Endothelial cell of umbilical vein (primary cell): Measurements from ENCODE around the gene RNF169. TPM values are rescaled to one million over a fixed set of nuclear protein-coding genes. Genes with fewer than 3 reads are reported as not detected.
A peak's percentile ranks its signal among the peaks of the same experiment; 100 is the strongest.

Source experiments
- BruUV-seq: library from RNA; stranded (reverse); fragments of 400-500 nt; replicated peaks from 2 replicates; lab custom pipeline; 2021; lab: Mats Ljungman, UMichigan
- CTCF ChIA-PET: fragments of 300-600, 350-600 bp; sonication (Branson Sonifier 250); formaldehyde crosslinking; loops from one replicate; lab custom pipeline; 2021; ENCODE audit warnings: antibody characterized with exemption, inconsistent platforms; lab: Charles Lee
- POLR2A ChIA-PET: fragments of 300-600, 350-600 bp; sonication (Branson Sonifier 250); formaldehyde crosslinking; loops from one replicate; lab custom pipeline; 2021; ENCODE audit warnings: antibody characterized with exemption, inconsistent platforms; lab: Charles Lee
- DNase-seq: peaks from one replicate; pipeline ENCODE4 v3.0.0-alpha.2; 2011; ENCODE audit warnings: low read depth, low spot score
- FAIRE-seq: peaks from 2 replicates; lab custom pipeline; 2011; peaks lifted over from hg19 to GRCh38; lab: Jason Lieb, UNC
- H2AFZ ChIP-seq: 2 replicates; pipeline ENCODE4 v1.6.0; 2012; ENCODE audit warnings: low read depth, low read length, control low read depth, inconsistent platforms
- H3K27ac ChIP-seq: 2 replicates; pipeline ENCODE4 v1.5.1; 2011; ENCODE audit warnings: low read depth, mild to moderate bottlenecking, control low read depth, low read length, moderate library complexity; ENCODE audit not compliant: insufficient read depth
- H3K27me3 ChIP-seq, 2 experiments: 2 replicates each; pipeline versions ENCODE4 v1.6.0 to v1.6.1; 2011; ENCODE audit warnings: low read length in 2 of 2, mixed read lengths in 1 of 2; ENCODE audit not compliant: control insufficient read depth in 2 of 2, insufficient read depth in 2 of 2
- H3K36me3 ChIP-seq, 2 experiments: 2 replicates in 1 of 2; 3 replicates in 1 of 2; pipeline ENCODE4 v1.5.1; 2011; ENCODE audit warnings: low read length in 2 of 2, mild to moderate bottlenecking in 1 of 2, moderate library complexity in 1 of 2; ENCODE audit not compliant: control insufficient read depth in 2 of 2, insufficient read depth in 2 of 2; ENCODE audit errors: extremely low read depth in 1 of 2
- H3K4me1 ChIP-seq: 3 replicates; pipeline ENCODE4 v1.5.1; 2011; ENCODE audit warnings: mild to moderate bottlenecking, low read length; ENCODE audit not compliant: control insufficient read depth, insufficient read depth; ENCODE audit errors: extremely low read depth
- H3K4me2 ChIP-seq: 2 replicates; pipeline ENCODE4 v1.6.1; 2011; ENCODE audit warnings: low read length, control low read depth, mixed read lengths; ENCODE audit not compliant: insufficient read depth
- H3K4me3 ChIP-seq, 3 experiments: fragments of 200-600 bp in 1 of 3; sonication (generic), shearing (Covaris generic) in 1 of 3; replicated peaks in 1 of 3; 2 replicates each; pipeline ENCODE4 v1.5.1; 2011 to 2016; ENCODE audit warnings: control low read depth in 3 of 3, low read length in 3 of 3, mild to moderate bottlenecking in 2 of 3, inconsistent platforms in 1 of 3, low read depth in 1 of 3, moderate library complexity in 1 of 3; ENCODE audit not compliant: insufficient read depth in 1 of 3
- H3K79me2 ChIP-seq: 2 replicates; pipeline ENCODE4 v1.6.0; 2012; ENCODE audit warnings: low read length, inconsistent platforms; ENCODE audit not compliant: control insufficient read depth, insufficient read depth
- H3K9ac ChIP-seq: replicated peaks from 2 replicates; pipeline ENCODE3; 2011; ENCODE audit warnings: low read length, control low read depth; ENCODE audit not compliant: insufficient read depth; ENCODE audit errors: extremely low read depth
- H3K9me1 ChIP-seq: replicated peaks from 3 replicates; pipeline ENCODE4 v1.6.0; 2011; ENCODE audit warnings: mild to moderate bottlenecking, low read length; ENCODE audit not compliant: control insufficient read depth, insufficient read depth; ENCODE audit errors: extremely low read depth
- H3K9me3 ChIP-seq: replicated peaks from 2 replicates; pipeline ENCODE4 v1.5.1; 2012; ENCODE audit warnings: low read length, inconsistent platforms; ENCODE audit not compliant: control insufficient read depth, insufficient read depth
- H4K20me1 ChIP-seq: replicated peaks from 2 replicates; pipeline ENCODE3; 2011; ENCODE audit warnings: mild to moderate bottlenecking, low read length; ENCODE audit not compliant: control insufficient read depth, insufficient read depth; ENCODE audit errors: extremely low read depth
- GATA2 ChIP-seq: IDR thresholded peaks from 2 replicates; pipeline ENCODE4 v1.7.0; 2011; ENCODE audit warnings: low read depth, mild to moderate bottlenecking, moderate library complexity, mixed read lengths, low read length; ENCODE audit not compliant: insufficient read length, insufficient read depth
- POLR2AphosphoS5 ChIP-seq: IDR thresholded peaks from 2 replicates; pipeline ENCODE4 v1.6.1; 2012; ENCODE audit warnings: low read depth, mild to moderate bottlenecking, control low read depth, low read length, moderate library complexity; ENCODE audit not compliant: insufficient read depth
- dilution Hi-C: fragments of 300-500 bp; cut with MboI; formaldehyde crosslinking; loops from one replicate; pipeline ENCODE4 v1.15.0; 2019; ENCODE audit warnings: low sequenced_read_pairs; ENCODE audit not compliant: extremely low pct_ligation_motif_present
- intact Hi-C: fragments of 100-400 bp; cut with micrococcal nuclease; formaldehyde crosslinking; loops from one replicate; pipeline ENCODE4 v1.10.0; 2022
- polyA plus RNA-seq, 4 experiments: library from polyadenylated mRNA; depleted of rRNA in 3 of 4; stranded (reverse) in 3 of 4; unstranded in 1 of 4; fragments of >200 nt; gene quantifications; 2 replicates each; pipeline versions ENCODE4 v1.2.1 to v1.2.3, GENCODE V29; 2011 to 2012; ENCODE audit warnings: missing spikeins in 1 of 4
- total RNA-seq: library from RNA; stranded (reverse); gene quantifications from 2 replicates; pipeline ENCODE4 v1.2.3, GENCODE V29; 2021
- TF ChIP-seq, protein P1 (sequence below), 2 donors: IDR thresholded peaks; 1 replicate in 1 of 2; 2 replicates in 1 of 2; pipeline ENCODE4 v1.5.1; 2011; ENCODE audit warnings: low read length in 2 of 2, mild to moderate bottlenecking in 2 of 2, moderate library complexity in 2 of 2, control low read depth in 1 of 2, inconsistent platforms in 1 of 2, low read depth in 1 of 2; ENCODE audit not compliant: insufficient read depth in 1 of 2; ENCODE audit errors: extremely low read depth in 1 of 2

The RNF169 gene
- total and polyA plus RNA-seq, 2 donors (not counting 3 experiments of a cell fraction or from before 2014, with no cell fraction given), result 5.8 to 21.3 TPM

DNA sequence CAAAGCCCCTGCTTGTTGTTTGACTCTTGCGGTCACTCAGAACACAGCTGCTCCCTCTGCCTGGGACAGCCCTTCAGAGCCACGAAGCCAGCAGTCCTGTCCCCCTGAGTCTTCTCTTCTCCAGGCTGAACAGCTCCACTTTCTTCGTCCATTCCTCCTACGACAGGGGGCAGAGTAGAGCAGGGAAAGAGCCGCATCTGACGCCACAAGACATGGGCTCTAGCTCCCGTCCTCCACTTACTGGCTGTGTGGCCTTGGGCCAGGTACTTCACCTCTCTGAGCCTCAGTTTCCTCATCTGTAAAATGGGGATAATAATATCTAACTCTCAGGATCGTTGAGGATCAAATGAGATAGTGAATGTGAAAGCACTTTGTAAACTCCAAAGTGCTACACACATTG, 47.3 kb upstream of the RNF169 start:
- H3K36me3 ChIP-seq, result no peaks in the 10 kb centered on the region
- H3K9me1 ChIP-seq, result no peaks in the 10 kb centered on the region
- no peak overlapping the region for H3K27ac ChIP-seq
- ChIA-PET POLR2A (interaction anchor here (0.6 kb wide), 1 partner anchor 15 kb away, joined by 3 read pairs; no protein-coding TSS in a partner anchor), CTCF (interaction anchor here (0.6 to 7.1 kb wide), 24 partner anchors 8 to 540 kb away, joined by 3 to 191 read pairs (median 8); partner anchors contain the start of gene RNF169)
- no TSS peak for BruUV-seq
- no peak overlapping the region for H3K4me2 ChIP-seq
- H3K4me1 ChIP-seq, result peaks cover 12% of the 10 kb centered on the region
- H3K27me3 ChIP-seq, result no peaks in the 10 kb centered on the region
- FAIRE-seq (peak; percentile 57), DNase-seq (no peak)
- H3K4me3 ChIP-seq, result no peak overlapping the region
- no peak overlapping the region for H2AFZ ChIP-seq
- no peaks in the 10 kb centered on the region for H3K79me2 ChIP-seq
- intact Hi-C loops, result no loop called here
- dilution Hi-C loops, result loop anchor here (25.0 kb wide), 1 partner anchor 161 kb away; no protein-coding TSS in a partner anchor
- no peak for TF ChIP-seq POLR2AphosphoS5
- TF ChIP-seq, protein P1, sequence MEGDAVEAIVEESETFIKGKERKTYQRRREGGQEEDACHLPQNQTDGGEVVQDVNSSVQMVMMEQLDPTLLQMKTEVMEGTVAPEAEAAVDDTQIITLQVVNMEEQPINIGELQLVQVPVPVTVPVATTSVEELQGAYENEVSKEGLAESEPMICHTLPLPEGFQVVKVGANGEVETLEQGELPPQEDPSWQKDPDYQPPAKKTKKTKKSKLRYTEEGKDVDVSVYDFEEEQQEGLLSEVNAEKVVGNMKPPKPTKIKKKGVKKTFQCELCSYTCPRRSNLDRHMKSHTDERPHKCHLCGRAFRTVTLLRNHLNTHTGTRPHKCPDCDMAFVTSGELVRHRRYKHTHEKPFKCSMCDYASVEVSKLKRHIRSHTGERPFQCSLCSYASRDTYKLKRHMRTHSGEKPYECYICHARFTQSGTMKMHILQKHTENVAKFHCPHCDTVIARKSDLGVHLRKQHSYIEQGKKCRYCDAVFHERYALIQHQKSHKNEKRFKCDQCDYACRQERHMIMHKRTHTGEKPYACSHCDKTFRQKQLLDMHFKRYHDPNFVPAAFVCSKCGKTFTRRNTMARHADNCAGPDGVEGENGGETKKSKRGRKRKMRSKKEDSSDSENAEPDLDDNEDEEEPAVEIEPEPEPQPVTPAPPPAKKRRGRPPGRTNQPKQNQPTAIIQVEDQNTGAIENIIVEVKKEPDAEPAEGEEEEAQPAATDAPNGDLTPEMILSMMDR (IDR thresholded peaks at IDR 0.05; ENCODE audit: extremely low read depth in 1 of 2, insufficient read depth in 1 of 2, low read depth in 1 of 2, low read length in 2 of 2), result peak in 1 of 2 donors; percentile 19
- H4K20me1 ChIP-seq, result no peaks in the 10 kb centered on the region
- H3K9me3 ChIP-seq, result no peaks in the 10 kb centered on the region
- no peak overlapping the region for H3K9ac ChIP-seq

DNA sequence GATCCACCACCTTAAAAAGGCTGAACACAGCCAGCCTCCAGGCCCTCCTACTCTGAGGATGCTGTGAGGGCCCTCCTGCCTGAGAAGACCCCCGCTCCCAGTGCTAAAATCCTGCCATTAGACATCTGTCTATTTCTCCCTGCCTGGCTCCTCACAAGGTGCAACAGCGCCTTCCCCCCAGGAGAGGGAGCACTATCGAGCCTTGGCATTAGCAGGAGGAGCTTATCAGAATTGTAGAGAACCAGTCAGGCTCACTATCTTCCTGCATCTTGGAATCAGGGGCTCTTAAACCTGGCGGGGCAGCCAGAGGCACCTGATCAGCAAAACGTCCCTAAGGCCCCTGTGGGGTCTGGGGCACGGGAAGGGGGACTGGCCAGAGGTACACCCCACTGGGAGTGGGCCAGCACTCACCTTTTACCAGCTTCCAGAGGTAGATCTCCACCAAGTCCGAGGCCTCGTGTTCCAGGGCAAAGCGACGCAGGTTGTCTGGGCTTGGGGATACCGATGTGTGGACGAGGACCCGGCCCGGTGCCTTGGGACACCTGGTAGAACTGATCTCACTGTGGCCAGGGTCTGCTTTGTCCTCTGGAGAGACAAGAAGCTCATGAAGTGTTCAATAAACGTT, 46.2 kb upstream of the RNF169 start:
- peak; percentile 89 for FAIRE-seq
- no TSS peak for BruUV-seq
- H3K4me2 ChIP-seq, result no peak overlapping the region

More for the DNA sequence above, 46.2 kb upstream of the RNF169 start:
- TF ChIP-seq, protein P1 (IDR thresholded peaks at IDR 0.05; ENCODE audit: extremely low read depth in 1 of 2, insufficient read depth in 1 of 2, low read depth in 1 of 2, low read length in 2 of 2), result peak; percentile 92
- no peak for TF ChIP-seq GATA2
- Histone ChIP-seq H3K27ac (no peak overlapping the region), H3K27me3 (no peaks in the 10 kb centered on the region), H3K4me3 (no peak overlapping the region), H3K9me3 (no peaks in the 10 kb centered on the region), H3K79me2 (no peaks in the 10 kb centered on the region), H3K9me1 (no peaks in the 10 kb centered on the region), H3K36me3 (no peaks in the 10 kb centered on the region), H3K9ac (no peak overlapping the region), H2AFZ (no peak overlapping the region), H3K4me1 (peaks cover 2% of the 10 kb centered on the region), H4K20me1 (no peaks in the 10 kb centered on the region)
- ChIA-PET CTCF (interaction anchor here (0.6 to 7.1 kb wide), 64 partner anchors 9 to 546 kb away, joined by 3 to 191 read pairs (median 4); partner anchors contain the start of gene POLD3), POLR2A (interaction anchor here (1.0 kb wide), 1 partner anchor 37 kb away, joined by 3 read pairs; no protein-coding TSS in a partner anchor)
- intact Hi-C loops, result loop anchor here (1.0 to 2.0 kb wide), 2 partner anchors 24 to 168 kb away; no protein-coding TSS in a partner anchor
- DNase-seq, result peak; percentile 73
- dilution Hi-C loops, result loop anchor here (25.0 kb wide), 1 partner anchor 160 kb away; no protein-coding TSS in a partner anchor
